Hematopoietic multipotent progenitor cell treated with erythropoietin and hydrocortisone succinate and interleukin-3 and kit ligand, for 15 days (in vitro differentiated cells): ENCODE measurements around the gene B3GAT3.
"Not testable (repeated sequence)": the region's sequence is repeated elsewhere in the genome, so short reads cannot be mapped to it uniquely, and the experiment has no call there.

ENCODE experiments used
- DNase-seq: peaks from one replicate; pipeline ENCODE4 v3.0.0-alpha.2; 2015; ENCODE audit warnings: low spot score

B3GAT3 gene

DNA sequence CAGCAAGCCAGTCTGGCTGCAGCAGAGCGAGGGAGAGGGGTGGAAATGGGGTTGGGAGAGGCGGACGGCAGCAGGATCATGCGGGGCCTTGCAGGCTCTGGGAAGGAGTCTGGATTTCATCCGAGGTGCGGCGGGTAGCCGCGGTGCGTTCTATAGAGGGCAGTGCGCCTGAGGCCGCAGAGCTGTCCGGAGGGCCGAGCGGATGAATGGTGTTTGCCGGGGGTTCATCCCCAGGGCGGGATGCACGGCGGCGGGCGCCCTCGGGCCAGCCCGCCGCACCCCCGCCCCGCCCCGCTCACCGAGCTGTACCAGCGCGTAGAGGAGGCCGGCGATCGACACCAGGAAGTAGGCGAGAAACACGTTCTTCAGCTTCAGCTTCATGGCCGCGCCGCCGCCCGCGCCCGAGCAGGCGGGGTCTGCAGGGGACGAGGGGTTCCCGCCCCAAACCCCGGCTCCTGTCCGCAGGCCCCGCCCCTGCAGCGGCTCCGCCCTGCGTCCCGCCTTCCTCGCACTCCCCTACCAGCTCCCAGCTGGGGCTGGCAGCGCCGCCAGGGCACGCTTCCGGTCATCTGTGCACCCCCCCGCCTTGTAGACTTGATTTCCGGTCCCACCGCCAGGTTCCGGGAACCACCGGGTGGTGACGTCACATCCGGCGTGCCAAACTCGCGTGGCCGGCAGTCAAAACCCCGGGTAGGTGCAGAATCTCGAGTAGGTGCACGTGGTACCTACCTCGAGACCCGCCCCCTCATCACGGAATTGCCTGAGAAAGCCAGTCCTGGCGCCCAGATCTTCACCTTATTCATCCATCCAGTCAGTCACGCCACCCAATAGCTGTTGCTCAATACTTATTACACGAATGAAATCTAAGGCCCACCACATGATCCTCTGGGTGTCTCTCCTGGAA, at the start of gene B3GAT3:
Gene B3GAT3, minus strand, starts transcription at position 420 of the 904 bp plus-strand sequence. Its CDS starts 39 bp downstream, at position 381.
- DNase-seq: peak; percentile 88

GRCh38 chr11:62671236-62671607, 49.4 kb upstream of the B3GAT3 start:
- DNase-seq: no peak

DNA sequence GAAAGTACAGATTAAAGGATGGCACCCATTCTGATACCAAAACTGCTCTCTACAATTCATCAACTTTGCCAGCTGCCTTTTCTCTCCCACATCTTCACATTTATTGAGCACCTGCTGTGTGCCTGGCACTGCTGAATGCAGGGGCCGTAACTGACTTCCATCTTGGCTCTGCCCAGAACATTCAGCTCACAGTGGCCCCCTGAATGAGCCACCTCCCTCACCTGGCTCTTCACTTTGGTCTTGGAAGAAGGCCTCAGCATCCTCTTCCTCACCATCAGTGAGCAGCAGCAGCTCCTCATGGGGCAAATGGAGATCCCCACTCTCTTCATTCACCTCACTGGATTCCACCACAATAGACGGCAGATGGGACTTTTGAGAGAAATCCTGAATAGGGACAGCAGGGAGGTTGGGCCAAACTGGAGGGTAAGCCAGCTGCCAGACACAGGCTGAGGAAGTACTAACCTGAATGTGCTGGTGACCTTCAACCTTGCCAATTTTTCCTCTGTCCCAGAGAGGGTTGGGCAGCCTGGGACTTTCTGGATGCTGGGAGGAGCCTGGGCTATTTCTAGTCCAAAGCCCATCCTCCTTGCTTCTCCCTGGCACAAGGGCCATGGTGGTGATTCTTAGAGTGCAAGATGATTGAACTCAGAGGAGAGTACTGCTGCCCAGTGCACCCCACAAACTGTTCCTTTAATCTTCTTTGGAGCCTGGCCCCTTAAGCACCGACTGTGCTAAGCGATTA, 47.8 kb upstream of the B3GAT3 start:
- DNase-seq: peak; percentile 17

- DNase-seq: no peak
Observed at GRCh38 chr11:62667460-62667859, 45.7 kb upstream of the B3GAT3 start.

DNA sequence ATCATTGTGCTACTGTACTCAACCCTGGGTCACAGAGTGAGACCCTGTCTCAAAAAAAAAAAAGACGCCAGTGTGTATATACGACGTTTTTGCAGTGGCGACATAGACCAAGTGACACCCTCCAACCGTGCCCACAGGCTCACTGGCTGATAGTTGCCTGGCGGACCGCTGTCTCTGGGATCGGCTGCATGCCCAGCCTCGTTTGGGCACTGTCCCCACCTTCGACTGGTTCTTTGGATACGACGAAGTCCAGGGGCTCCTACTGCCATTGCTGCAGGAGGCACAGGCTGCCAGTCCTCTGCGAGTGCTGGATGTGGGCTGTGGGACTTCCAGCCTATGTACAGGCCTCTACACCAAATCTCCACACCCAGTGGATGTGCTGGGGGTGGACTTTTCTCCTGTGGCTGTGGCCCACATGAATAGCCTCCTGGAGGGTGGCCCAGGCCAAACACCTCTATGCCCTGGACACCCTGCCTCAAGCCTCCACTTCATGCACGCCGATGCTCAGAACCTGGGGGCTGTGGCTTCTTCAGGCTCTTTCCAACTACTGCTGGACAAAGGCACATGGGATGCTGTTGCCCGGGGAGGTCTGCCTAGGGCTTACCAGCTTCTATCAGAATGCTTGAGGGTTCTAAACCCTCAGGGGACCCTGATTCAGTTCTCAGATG, 44.6 kb upstream of the B3GAT3 start:
- DNase-seq: no peak

DNA sequence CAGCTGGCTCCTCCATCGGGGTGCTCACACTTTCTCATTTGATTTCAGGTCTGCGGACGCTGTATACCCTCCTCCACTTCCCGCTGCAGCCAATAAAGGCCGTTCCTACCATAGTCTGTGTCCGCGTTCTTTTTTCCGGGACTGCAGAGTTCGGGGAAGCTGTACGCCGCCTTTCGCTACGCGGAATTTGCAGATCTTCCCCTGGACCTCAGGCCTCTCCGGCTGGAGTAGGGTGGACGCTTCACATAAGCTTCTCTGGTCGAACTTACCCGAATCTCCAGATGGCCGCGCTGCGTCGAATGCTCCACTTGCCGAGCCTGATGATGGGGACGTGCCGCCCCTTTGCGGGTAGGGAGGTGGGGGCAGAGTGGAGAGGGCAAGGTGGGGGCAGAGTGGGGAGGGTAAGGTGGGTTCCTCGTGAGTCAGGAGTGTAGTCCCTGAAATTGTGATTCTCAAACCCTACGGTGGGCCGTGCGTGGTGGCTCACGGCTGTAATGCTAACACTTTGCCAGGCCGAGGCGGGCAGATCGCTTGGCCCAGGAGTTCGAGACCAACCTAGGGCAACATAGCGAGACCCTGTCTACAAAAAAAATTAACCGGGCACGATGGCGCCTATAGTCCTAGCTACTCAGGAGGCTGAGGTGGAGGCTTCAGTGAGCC, 43.9 kb upstream of the B3GAT3 start:
- no peak for DNase-seq

- peak; percentile 94 for DNase-seq
Observed at GRCh38 chr11:62665075-62665598, 43.4 kb upstream of the B3GAT3 start, which contains the start of the genes C11orf98 and CSKMT. Gene C11orf98, minus strand, starts transcription at chr11:62665210. Its CDS starts 41 bp downstream, at chr11:62665169. Gene CSKMT, plus strand, starts transcription at chr11:62665312. Its CDS starts 568 bp downstream, at chr11:62665880.

- DNase-seq: no peak
Observed at GRCh38 chr11:62664405-62665074, 42.8 kb upstream of the B3GAT3 start.

GRCh38 chr11:62656796-62657429, 35.1 kb upstream of the B3GAT3 start:
- DNase-seq: no peak

GRCh38 chr11:62654297-62654696, 32.5 kb upstream of the B3GAT3 start:
- no peak for DNase-seq

- DNase-seq: peak; percentile 23
Observed at GRCh38 chr11:62652161-62653006, 30.6 kb upstream of the B3GAT3 start.

DNA sequence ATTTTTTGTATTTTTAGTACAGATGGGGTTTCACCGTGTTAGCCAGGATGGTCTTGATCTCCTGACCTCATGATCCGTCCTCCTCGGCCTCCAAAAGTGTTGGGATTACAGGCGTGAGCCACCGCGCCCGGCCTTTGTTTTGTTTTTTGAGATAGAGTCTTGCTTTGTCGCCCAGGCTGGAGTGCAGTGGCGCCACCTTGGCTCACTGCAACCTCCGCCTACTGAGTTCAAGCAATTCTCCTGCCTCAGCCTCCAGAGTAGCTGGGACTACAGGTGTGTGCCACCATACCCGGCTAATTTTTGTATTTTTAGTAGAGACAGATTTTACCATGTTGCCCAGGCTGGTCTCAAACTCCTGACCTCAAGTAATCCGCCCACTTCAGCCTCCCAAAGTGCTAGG, 28.5 kb upstream of the B3GAT3 start:
- DNase-seq: not testable (repeated sequence)

GRCh38 chr11:62649486-62649885, 27.7 kb upstream of the B3GAT3 start:
- DNase-seq: no peak

DNA sequence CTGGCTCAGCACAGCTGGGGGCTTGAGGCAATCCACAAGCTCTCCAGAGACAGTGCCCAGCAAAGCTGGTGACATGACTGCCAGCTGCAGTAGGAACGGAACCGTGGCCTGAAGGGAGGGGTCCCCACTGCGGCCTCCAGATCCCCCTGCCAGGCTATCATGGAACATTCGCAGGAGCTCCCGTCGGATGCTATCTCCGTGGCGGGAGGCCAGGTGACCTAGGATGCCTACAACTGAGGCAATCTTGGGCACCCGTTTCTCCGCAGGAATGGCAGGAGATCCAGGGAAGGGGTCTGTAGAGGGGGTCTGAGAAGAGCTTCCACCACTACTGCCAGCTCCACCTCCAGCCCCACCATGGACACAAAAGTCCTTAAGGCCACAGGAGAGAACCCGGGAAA, 27.2 kb upstream of the B3GAT3 start:
- no peak for DNase-seq

DNA sequence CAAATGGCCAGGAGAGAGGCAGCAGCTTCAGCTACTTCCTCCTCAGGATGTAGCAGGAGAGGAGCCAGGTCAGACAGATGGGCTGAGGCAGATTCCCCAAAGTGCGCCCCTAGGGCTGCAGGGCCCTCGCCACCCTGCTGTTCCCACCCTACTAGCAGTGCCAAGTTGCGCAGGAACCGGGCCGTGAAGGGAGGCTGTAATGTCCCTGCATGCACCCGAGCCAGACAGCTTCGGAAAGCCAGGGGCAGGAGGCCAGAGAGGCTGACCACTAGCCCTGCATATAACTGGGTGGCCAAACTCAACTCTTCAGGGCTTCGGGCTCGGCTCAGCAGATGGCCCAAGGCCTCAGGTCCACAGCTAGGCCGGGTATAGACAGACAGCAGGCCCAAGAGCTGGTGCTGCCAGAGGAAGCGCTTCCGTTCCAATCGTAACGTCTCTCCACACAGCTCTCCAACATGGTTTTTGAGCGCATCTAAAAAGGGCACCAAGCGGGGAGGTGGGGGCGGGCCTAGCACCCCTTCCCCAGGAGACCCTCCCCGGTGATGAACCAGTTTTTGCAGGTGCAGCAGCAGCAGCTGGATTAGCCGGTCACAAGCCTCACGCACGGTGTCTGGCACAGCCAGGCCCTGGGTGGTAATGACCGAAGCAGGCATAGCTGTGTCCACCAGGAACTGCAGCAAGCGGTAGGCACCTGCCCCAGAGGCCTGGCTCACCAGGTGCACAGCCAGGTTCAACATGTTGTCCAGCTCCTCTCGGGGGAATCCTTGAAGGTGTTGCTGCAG, 26.6 kb upstream of the B3GAT3 start:
- no peak for DNase-seq

DNA sequence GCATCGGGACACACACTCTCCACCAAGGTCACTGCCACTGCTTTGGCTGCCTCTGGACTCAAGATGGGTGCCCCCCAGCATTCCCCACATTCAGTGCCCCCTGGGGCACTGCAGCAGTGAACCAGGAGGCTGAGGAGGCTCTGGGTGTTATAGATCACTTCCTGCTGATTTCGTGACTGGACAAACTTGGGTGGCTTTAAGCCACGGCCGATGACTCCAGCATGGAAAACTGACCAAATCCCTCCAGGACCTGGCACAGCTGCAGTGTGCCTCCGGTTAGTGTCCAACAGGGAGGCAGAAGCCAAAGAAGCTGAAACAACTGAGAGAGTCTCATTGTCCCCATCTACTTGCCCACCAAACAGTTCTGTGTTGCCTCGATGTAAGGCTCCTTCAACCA, 25.8 kb upstream of the B3GAT3 start:
- no peak for DNase-seq

DNA sequence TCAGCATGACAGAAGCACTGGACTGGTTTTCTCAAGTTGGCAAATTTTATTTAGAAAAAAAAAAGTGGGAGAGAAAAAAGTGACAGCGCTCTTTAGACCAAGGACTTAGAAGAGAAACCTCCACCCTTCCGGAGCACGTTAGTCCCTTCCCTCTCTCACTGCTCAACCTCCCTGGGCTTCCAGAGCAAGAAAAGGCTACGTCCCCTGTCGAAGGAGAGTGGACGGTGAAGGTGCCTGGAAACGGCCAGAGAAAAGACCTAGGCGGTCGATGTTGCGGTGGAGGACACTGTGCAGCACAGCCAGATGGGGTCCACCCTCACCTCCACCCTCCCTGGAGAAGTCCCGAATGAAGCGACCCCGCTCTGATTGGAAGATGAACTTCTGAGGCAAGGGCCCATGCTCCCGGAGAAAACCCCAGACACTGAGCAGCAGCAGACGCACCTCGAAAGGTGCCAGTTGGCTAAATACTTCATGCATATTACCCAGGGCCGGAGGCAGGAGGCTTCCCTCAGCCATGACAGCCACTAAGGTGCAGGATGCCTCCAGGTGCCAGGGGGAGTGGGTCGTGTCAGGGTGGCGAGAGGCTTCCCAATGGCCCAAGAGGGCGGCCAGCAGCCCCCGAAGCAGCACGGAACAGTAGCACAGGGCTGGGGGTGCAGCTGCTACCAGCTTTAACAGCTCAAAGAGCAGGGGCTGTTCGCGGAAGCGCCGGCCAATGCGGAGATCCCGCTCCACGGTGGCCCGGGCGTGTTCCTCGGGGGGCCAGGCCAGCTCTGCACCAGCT, 25.2 kb upstream of the B3GAT3 start:
- no peak for DNase-seq
